Measurements from ENCODE around the gene TMBIM6.

The TMBIM6 gene

GRCh38 chr12:49698619-49699545 lies 42.5 kb upstream of the TMBIM6 start:
- Histone ChIP-seq H3K27ac (peak overlapping the region; percentile 83), H3K4me3 (ENCODE audit: low read depth in 1 of 2, low read length in 1 of 2) (peak overlapping the region; percentile 43 to 53), H3K27me3 (no peaks in the 10 kb centered on the region), H3K9me3 (no peaks in the 10 kb centered on the region), H3K36me3 (no peaks in the 10 kb centered on the region), H3K4me1 (ENCODE audit: control insufficient read depth in 1 of 2, insufficient read depth in 1 of 2, low read depth in 1 of 2, low read length in 1 of 2) (peaks cover 17 to 19% of the 10 kb centered on the region in 2 experiments)
- TF ChIP-seq CTCF (IDR thresholded peaks at IDR 0.05): no peak

- Histone ChIP-seq H3K9me3 (no peaks in the 10 kb centered on the region), H3K36me3 (no peaks in the 10 kb centered on the region), H3K4me3 (ENCODE audit: low read depth in 1 of 2, low read length in 1 of 2) (no peak overlapping the region), H3K27me3 (peaks cover 4% of the 10 kb centered on the region), H3K27ac (no peak overlapping the region), H3K4me1 (ENCODE audit: control insufficient read depth in 1 of 2, insufficient read depth in 1 of 2, low read depth in 1 of 2, low read length in 1 of 2) (peaks cover 32 to 35% of the 10 kb centered on the region in 2 experiments)
- no peak for TF ChIP-seq CTCF (IDR thresholded peaks at IDR 0.05)
Measured at GRCh38 chr12:49702009-49702408, 39.3 kb upstream of the TMBIM6 start.

GRCh38 chr12:49702676-49703215 lies 38.6 kb upstream of the TMBIM6 start:
- Histone ChIP-seq H3K4me1 (ENCODE audit: control insufficient read depth in 1 of 2, insufficient read depth in 1 of 2, low read depth in 1 of 2, low read length in 1 of 2) (peaks cover 32 to 35% of the 10 kb centered on the region in 2 experiments), H3K9me3 (no peaks in the 10 kb centered on the region), H3K36me3 (no peaks in the 10 kb centered on the region), H3K27ac (no peak overlapping the region), H3K4me3 (ENCODE audit: low read depth in 1 of 2, low read length in 1 of 2) (no peak overlapping the region), H3K27me3 (peaks cover 4% of the 10 kb centered on the region)
- no peak for TF ChIP-seq CTCF (IDR thresholded peaks at IDR 0.05)

- Histone ChIP-seq H3K36me3 (no peaks in the 10 kb centered on the region), H3K9me3 (no peaks in the 10 kb centered on the region), H3K27ac (no peak overlapping the region), H3K27me3 (peaks cover 8% of the 10 kb centered on the region), H3K4me1 (ENCODE audit: control insufficient read depth in 1 of 2, insufficient read depth in 1 of 2, low read depth in 1 of 2, low read length in 1 of 2) (peaks cover 26 to 27% of the 10 kb centered on the region in 2 experiments), H3K4me3 (ENCODE audit: low read depth in 1 of 2, low read length in 1 of 2) (no peak overlapping the region)
- no peak for TF ChIP-seq CTCF (IDR thresholded peaks at IDR 0.05)
Measured at GRCh38 chr12:49703647-49704137, 37.7 kb upstream of the TMBIM6 start.

GRCh38 chr12:49705479-49706134 lies 35.8 kb upstream of the TMBIM6 start:
- no peaks in the 10 kb centered on the region for H3K9me3 ChIP-seq
- peaks cover 15 to 17% of the 10 kb centered on the region in 2 experiments for H3K4me1 ChIP-seq (ENCODE audit: control insufficient read depth in 1 of 2, insufficient read depth in 1 of 2, low read depth in 1 of 2, low read length in 1 of 2)
- H3K27ac ChIP-seq: peak overlapping the region; percentile 66
- no peak for TF ChIP-seq CTCF (IDR thresholded peaks at IDR 0.05)
- no peaks in the 10 kb centered on the region for H3K36me3 ChIP-seq
- H3K4me3 ChIP-seq (ENCODE audit: low read depth in 1 of 2, low read length in 1 of 2): peak overlapping the region; percentile 79 to 88
- peaks cover 26% of the 10 kb centered on the region for H3K27me3 ChIP-seq
